Measurements from ENCODE around the gene MEAK7.
"Not testable (repeated sequence)": the region's sequence is repeated elsewhere in the genome, so short reads cannot be mapped to it uniquely, and the experiment has no call there.

The MEAK7 gene

GRCh38 chr16:84532855-84533486 is 28.5 kb upstream of the MEAK7 start:
- no peak for DNase-seq (ENCODE audit: low read depth)

GRCh38 chr16:84532291-84532724 is 27.8 kb upstream of the MEAK7 start:
- peak; percentile 97 for DNase-seq (ENCODE audit: low read depth)

GRCh38 chr16:84531671-84532111 is 27.2 kb upstream of the MEAK7 start:
- DNase-seq (ENCODE audit: low read depth) = no peak

DNA sequence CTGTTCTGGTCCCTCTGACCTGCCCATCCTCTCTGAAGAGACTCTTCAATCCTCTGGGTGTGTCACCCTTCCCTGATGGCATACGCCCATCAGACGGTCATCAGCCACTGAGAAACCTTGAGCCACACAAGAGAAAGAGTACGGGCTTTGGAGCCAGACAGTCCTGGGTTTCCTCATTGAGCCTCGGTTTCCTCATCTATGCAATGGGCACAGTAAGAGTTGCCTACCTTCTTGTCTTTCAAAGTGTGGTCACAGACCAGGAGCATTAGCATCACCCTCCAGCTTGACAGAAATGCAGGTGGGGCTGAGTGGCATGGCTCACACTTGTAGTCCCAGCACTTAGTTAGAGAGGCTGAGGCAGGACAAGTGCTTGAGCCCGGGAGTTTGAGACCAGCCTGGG is 26.1 kb upstream of the MEAK7 start:
- no peak for DNase-seq (ENCODE audit: low read depth)

GRCh38 chr16:84529607-84530006 is 25.1 kb upstream of the MEAK7 start:
- DNase-seq (ENCODE audit: low read depth) = no peak

DNA sequence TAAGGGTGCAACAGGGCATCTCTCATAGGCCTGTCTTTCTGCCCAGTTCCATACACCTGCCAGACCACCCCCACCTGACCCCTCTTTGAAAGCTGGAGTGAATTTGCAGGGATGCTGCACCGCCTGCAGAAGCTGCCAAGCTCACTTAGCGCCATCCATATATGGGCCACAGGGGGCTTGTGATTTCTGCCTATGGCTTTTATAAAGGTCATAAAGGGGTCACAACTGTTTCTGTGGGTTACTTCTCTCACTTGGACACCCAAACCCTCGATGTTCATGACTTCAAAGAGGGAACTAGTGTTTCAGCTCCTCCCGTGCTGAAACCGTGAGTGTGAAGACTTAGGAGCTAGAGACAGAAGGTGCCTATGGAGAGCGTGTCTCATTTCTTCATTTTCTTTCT is 23.9 kb upstream of the MEAK7 start:
- no peak for DNase-seq (ENCODE audit: low read depth)

DNA sequence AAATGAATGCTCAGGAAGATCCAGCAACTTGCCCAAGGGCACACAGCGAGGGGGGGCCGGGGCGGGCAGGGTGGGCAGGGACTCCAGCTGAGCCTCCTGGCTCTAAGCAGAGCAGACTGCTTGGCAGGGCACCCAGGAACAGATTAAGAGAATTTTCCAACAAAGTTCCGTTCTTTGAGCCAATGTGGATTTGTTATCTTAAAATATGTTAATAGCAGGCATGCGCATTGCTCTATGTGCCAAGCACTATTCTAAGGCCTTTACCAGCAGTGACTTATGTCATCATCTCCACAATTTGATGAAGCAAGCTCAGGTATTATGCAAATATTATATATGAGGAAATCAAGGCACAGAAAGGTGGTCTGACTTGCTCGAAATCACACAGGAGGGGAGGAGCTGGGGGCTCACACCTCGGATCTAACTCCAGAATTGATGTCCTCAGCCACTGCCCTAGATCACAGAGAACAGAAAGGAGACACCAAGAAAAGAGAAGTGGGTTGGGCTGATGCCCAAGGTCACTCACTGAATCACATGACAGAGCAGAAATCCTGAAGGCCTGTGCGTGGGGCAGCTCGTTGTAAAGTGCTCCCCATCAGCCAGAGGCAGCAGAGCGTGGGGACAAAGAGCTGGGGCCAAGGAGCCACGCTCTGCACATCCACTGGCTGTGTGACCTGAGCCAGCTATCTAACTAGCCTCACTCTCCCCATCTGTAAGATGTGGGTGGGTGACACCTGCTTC is 23.2 kb upstream of the MEAK7 start:
- DNase-seq (ENCODE audit: low read depth) = no peak

- DNase-seq (ENCODE audit: low read depth) = no peak
Observed at GRCh38 chr16:84526794-84527531, 22.5 kb upstream of the MEAK7 start.

DNA sequence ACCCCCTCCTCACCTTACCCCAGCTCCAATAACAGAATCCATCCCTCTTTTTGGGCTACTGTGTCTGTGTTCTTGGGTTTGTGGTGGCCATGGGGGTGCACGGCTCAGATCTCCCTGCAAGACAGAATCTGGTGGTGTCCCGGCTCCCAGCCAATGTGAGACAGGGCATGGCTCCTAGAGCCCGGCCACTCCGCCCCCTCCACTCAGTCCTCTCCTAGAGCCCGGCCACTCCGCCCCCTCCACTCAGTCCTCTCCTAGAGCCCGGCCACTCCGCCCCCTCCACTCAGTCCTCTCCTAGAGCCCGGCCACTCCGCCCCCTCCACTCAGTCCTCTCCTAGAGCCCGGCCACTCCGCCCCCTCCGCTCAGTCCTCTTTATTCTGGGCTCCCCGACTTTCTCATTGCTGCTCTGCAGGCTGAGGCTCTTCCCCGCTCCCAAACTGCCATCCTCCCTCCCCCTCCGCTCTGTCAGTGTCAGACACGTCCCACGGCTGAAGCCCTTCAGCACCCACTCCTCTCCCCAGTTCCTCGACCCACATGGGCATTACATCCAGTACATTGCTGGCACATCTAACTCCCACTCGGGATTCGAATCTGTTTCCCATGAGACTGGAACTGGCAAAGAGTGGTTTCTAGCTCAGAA is 20.6 kb upstream of the MEAK7 start:
- DNase-seq (ENCODE audit: low read depth) = not testable (repeated sequence)

- no peak for DNase-seq (ENCODE audit: low read depth)
Observed at GRCh38 chr16:84524346-84524920, 20.0 kb upstream of the MEAK7 start.

DNA sequence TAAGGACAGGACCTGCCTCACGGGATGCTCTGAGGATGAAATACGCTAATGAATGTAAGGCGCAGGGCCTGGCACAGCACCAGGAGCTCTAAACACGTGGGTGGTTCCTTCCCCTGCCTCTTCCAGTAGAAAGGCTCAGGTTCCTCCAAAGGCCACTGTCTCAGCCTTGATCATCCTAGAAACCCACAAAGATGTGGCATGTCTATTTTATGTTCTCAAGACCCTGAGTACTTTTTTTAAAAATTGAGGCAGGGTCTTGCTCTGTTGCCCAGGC is 17.0 kb upstream of the MEAK7 start:
- DNase-seq (ENCODE audit: low read depth) = no peak

DNA sequence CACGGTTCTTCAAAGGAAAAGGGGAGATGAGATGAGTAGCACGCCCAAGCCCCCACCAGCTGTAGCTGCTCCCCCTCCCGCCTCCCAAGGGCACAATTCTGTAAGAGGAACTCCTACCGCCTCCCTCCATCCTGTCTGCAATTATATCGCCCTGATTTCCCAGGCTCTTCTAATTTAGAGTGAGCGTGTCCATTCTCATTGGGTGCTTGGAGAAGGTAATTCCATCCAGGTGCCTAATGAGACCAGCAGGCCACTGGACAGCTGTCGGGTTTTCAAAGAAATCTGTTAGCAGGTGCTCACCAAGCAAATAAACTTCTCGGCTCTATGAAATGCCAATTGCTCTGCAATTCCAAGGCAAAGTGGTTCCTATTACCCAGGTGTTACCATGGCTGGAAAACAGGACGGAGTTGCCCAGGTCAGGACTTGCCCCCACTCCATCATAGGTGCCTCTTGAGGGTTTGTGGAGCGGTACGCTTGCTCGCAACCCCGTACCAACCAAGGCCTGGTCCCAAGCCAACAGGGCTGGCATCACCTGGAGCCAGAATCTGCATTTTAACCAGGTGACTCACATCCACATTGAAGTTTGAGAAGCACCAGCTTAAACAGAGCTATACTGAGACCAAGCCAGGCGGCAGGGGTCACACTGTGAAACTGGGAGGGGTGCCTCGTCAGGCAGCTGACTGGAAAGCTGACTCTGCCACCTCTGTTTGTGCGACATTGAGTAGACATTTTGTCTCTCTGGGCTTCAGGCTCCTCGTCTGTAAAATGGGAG is 16.5 kb upstream of the MEAK7 start:
- DNase-seq (ENCODE audit: low read depth) = no peak

DNA sequence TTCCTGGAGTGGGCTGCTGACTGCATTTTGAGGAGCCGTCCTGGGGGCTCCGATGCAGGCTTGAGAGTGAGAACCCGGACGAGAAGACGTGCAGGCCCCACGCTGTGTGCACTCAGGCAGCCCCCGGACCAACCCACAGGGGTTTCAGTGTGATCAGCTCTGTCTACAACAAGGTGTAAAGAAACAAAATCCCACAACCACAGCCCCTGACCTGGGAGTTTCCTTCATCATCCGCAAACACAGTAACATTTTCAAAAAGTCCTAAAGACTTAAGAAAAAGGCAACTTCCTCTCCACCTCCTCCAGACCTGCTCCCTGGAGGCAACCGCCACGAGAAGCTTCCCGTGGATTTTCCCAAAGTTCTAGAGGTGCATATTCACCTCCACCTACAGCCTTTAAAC is 15.4 kb upstream of the MEAK7 start:
- no peak for DNase-seq (ENCODE audit: low read depth)

DNA sequence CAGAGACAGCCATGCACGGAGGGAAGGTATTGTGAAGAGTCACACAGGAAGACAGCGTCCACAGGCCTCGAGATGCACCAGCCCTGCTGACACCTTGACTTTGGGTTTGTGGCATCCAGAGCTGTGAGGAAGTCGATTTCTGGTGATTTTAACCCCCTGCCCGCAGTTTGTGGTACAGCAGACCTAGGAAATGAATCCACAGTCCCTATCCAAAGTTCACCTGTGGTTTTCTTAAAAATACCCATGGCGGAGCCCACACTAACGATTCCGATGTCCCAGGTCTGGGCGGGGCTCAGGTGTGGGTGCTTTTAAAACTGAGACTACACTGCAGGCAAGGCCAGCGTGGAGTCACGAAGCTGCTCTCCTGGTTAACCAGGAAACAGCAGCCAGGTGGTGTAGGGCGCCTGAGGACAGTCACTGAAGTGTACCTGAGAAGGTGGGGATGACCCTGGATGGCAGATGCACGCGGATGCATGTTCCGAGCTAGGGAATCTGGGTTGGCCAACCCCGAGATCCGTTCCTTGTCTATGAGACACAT is 14.4 kb upstream of the MEAK7 start:
- no peak for DNase-seq (ENCODE audit: low read depth)

DNA sequence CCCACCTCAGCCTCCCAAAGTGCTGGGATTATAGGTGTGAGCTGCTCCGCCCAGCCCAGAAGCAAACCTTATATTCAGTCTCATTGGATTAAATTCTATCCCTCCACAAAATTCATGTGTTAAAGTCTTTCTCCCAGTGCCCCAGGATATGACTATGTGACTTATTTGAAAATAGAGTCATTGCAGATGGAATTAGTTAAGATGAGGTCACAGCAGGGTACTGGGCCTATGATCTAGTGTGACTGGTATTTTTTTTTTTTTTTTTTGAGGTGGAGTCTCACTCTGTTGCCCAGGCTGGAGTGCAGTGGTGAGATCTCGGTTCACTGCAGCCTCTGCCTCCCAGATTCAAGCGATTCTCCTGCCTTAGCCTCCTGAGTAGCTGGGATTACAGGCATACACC is 13.8 kb upstream of the MEAK7 start:
- not testable (repeated sequence) for DNase-seq (ENCODE audit: low read depth)

- DNase-seq (ENCODE audit: low read depth) = no peak
Observed at GRCh38 chr16:84517366-84517765, 12.9 kb upstream of the MEAK7 start.

DNA sequence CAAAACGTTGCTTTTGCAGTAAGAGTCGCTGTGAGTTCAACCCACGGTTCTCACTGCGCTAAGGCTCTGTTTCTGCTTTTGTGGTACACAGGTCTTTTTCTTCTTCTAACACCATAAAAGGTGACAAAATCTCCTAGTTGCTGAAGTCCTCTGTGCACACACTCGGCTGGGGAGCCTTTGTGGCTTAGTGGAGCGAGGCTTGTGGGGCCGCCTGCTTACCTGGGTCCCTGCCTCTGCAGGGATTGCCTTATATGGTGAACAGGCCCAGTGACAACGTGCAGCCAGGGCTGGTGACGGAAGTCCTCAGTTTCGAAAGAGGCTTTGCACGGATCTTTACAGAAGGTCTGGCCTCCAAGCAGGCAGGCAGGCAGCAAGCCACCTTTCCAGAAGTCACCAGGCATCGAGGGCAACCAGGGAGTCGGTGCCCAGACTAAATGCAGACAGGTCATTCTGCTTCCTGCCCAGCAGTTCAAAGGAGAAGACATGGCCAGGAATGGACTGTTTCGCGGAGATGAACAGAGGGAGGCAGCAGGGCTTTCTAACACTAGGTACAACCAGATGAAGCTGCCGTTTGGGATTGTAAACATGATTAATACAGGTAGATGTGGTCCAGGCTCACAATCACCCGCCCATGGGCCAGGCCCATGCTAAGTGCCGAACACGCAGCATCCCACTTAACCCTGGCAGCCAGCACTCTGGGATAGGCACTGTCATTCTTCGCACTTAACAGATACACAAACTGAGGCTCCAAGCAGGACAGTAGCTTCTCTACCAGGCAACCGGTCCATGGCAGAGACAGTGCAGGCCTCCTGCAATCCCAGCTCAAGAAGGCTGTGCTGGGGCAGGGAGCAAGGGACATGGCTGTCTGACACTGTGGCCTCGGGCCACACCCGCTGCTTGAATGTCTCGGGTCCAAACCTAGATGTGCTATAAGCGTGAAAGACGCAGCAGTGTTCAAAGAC is 10.7 kb upstream of the MEAK7 start:
- no peak for DNase-seq (ENCODE audit: low read depth)

DNA sequence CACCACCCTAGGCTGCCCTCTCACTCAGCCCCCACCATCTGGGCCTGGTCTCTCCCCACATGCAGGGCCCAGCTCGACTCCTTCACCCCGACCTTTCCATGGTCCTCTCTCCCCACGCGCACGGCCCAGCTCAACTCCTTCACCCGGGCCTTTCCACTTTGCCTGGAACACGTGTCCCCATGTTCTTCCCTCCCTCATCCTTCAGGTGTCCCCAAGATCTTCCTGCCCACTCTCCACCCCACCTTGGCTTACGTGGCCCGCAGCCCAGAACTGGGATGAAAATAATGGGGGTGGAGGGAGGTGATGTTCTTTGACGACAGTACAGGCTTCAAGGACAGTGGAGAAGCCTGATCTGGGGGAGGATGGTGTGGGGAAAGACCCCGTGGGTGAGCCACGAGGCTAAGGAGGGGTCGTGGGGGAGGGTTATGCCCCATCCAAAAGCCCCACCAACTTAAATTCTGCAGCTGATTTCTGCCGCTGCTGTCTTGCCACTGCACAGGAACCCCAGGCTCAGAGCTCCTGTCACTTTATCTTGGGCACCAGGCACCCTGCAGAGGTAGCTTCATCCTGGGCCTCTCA is 9.9 kb upstream of the MEAK7 start:
- no peak for DNase-seq (ENCODE audit: low read depth)

GRCh38 chr16:84513666-84514065 is 9.2 kb upstream of the MEAK7 start:
- DNase-seq (ENCODE audit: low read depth) = no peak

- DNase-seq (ENCODE audit: low read depth) = no peak
Observed at GRCh38 chr16:84513123-84513522, 8.7 kb upstream of the MEAK7 start.
